Activated CD4-positive, alpha-beta T cell treated with anti-CD3 and anti-CD28 coated beads, Interleukin-2, amount 50 U/mL, for 48 hours (primary cell): ENCODE measurements around the gene CREB3L4.

ENCODE experiments used
- DNase-seq, 2 experiments: peaks; one replicate each; pipeline ENCODE4 v3.0.0-alpha.2; 2020

Gene CREB3L4, protein sequence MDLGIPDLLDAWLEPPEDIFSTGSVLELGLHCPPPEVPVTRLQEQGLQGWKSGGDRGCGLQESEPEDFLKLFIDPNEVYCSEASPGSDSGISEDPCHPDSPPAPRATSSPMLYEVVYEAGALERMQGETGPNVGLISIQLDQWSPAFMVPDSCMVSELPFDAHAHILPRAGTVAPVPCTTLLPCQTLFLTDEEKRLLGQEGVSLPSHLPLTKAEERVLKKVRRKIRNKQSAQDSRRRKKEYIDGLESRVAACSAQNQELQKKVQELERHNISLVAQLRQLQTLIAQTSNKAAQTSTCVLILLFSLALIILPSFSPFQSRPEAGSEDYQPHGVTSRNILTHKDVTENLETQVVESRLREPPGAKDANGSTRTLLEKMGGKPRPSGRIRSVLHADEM

DNA sequence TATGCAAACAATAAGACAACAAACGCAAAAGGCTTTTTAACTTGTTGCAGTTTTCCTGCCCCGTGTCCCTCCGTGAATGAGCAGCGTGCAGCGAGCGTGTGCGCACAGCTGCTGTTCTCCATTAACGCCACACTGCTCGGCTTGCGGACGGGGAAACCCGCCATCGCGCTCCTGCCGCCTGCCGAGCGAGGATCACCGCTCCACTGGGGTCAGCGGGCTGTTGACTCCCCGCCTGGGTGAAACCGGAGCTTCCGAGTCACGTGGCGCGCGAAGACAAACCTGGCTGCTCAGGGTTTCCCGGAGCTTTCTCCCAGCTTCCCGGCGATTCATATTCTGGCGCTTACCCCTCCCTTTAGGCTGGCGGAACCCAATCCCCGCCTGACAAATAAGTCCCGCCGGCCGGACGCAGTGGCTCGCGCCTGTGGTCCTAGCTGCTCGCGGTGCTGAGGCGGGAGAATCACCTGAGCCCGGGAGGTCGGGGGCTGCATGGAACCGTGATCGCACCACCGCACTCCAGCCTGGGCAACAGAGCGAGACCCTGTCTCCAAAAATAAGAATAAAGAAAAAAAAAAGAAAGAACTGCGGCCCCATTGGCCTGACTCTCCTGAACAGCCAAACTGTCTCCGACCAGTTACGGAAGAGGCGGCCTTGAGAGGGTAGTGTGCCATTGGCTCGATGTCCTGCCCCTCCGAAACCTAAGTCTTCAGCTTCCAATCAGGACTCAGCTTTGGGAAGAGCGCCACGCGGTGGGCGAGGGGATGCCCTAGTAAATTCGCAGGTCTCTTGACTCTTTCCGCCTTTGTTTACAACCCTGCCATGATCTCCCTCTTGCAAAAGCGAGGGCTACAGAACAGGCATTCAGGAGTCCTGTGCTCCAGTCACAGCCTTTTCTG, at the start of gene CREB3L4:
TSS of gene CREB3L4 (plus strand) at position 796 of the 893 bp plus-strand sequence. CDS start 624 bp downstream, outside the sequence.
- peak; percentile 79 to 86 for DNase-seq

DNA sequence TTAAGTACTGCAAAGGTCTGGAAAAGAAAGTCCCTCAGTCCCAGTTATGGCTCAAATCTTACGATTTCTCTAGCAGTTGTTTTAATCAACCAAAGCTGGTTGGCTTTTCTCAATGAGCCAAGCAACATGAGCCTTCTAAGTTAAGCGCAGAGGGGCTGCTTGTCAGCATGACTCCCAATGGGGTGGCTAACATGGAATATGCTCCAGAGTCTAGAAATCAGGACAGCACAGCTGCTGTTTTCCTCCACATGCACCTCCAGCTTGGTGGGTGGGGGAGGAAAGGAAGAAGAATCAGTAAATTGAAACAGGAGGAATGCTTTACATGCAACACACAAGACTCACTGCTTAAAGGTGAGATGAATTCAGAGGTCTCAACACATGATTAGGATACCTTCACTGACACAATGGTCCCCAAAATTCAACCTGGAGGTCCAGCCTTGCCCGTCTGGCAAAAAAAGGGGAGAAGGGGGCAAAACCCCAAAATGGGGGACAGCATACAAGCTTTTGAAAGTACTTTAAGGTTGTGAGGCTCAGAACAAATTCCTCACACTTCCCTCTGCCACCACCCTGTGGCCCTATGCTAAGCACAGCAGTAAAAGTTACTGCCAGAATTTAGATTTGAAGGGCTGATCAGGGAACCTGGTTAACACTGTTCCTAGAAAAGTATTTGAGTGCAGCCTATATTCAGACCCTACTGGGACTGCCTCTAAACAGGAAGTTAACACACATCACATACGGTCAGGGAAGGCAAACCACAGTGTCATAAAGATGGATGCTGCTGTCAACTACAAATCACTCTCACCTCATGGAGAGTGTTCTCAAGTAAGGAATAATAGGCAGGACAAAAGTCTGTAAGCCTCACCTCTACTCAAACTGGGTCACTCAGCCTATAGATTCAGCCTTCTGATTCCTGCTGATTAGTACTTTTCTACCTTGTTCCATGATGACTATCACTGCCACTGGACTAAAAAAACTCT, 47.5 kb upstream of the CREB3L4 start:
- DNase-seq = no peak

DNA sequence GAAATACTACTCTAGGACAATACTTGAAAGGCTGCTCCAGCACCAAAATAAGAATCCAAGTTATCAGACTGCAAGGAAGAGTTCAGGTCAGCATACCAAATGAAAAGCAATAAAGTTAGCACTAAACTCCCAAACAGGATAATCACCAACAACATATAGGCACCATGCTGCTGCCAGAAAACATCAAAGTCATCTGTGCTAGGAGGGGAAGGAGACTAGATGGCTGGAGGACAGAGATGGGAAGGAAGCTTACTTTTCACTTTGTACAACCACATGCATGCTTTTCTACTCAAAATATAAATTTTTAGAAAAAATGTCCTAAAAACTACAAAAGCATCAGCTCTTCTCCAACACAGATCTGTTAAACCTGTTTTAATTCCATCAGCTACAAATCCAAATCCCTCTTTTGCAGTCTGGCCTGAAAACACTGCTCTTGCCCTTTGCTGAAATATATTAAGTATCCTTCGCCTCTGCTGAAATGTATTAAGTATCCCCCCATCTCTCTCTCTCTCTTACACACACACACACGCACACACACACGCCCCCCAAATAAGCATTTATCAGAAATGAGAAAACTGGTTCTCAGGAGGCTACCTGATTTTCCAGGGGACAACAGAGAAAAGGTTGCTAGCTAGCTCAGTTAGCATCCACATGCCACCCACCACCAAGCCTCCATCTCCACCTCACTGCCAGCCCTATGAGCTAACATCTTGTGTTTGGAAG, 46.5 kb upstream of the CREB3L4 start:
- DNase-seq = no peak

DNA sequence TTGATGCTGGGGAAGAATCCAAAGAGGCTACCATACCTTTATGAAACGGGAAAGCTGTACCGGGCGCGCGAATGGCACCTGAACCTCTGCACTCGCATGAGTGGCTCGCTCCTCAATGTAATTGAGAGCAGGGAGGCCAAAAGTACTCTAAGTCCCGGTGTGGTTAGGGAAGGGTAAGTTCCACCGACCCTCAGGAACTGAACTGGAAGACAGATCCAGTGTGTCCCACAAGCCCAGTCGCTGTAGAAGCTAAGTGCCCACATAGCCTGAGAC, 46.0 kb upstream of the CREB3L4 start:
- peak in 1 of 2 experiments; percentile 35 for DNase-seq

DNA sequence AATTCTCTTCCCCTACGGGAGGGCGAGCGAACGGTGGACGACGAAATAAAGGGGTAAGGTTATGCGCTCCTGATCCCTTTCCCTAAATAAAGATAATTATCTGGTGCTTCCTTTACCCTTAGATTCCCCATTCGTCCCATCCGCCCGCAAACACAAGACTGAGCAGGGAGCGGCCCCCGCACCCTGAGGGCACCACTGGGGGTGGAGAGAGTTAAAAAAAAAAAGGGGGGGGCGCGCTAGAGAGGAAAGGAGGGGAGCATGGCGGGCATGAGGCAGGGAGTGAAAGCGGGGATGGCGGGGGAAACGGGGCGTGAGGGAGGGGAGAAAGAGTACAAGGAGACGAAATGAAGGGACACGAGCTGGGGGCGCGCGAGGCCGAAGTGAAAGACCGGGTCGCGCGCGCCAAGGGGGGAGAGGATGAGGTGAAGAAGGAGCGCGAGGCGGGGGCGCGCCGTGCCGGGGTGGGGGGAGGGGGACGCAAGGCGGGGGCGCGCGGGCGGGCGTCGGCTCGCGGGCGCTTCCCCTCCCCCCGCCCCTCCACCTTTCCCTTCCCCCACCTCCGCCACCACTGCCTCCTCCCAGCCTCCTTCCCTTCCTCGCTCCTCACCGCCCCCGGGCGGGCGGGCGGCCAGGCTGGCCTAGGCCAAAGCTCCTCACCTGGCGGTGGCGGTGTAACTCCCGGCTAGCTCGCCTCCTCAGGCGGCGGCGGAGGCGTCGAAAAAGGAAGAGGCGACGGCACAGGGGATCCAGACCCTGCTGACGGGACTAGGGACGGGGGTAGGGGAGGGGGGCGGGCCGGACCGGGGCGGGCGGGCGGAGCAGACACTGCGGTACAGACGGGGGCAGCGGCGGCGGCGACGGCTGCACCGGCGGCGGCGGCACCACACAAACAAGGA, 45.4 kb upstream of the CREB3L4 start:
- peak; percentile 69 to 75 for DNase-seq

DNA sequence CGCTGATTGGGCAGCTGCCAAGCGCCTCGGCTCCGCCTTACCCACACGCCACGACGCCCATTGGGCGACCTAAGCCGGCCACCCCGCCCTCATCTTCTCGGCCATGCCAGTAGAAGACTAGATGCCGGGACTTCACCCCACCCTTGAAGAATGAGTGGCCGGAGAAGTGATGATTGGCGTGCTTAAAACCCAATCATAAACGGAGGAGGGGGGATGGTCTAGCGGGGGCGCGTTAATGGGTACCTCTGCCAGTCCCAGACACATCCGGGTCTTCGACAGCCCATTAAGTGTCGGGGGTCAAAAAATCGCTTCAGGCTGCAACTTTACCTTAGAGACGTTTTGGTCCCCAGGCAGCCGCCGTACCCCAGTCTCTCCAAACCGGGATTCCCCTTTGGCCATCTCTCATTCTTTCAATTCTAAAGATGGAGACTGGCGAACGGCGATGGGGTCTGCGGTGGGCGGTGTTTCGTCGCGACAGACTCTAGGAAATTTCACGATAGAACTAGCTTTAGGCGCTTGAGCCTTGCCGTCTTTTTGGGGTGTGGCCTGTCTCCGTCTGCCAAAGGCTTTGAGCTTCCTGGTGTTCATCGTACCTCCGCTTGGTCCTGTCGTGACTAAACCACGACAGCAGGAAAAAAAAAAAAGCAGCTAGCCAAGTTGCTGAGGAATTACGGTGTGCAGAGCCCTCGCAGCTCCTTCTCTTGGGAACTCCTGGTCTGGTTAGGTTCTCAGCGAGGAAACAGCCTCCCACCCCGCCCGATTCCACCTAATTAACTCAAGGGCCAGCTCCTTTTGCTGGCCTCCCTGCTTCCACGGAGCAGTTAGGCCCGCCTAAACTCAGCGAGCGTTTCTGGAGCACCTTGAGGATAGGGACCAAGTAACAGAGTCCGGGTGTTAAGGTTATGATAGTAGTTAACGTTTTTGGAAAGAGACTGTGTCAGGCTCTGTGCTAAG, 44.5 kb upstream of the CREB3L4 start, which contains the start of gene GATAD2B:
TSS of gene GATAD2B (minus strand) at position 1 of the 954 bp plus-strand sequence. CDS start 94,625 bp downstream, outside the sequence.
- peak; percentile 98 to 99 for DNase-seq

DNA sequence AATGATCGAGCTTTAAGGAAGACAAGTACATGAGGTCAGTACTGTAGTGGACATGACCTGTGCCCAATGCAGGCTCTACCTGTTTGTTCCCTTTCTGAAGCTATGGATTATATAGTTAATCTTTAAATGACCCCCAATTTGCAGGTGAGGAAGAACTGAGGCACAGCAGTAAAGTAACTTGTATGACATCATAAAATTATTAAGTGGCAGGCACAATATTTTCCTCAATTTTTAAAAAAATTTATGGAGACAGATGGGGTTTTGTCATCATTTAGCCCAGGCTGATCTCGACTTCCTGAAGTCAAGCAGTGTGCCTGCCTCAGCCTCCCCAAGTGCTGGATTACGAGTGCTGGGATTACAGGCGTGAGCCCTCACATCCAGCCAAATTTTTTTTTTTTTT, 41.3 kb upstream of the CREB3L4 start:
- no peak for DNase-seq

DNA sequence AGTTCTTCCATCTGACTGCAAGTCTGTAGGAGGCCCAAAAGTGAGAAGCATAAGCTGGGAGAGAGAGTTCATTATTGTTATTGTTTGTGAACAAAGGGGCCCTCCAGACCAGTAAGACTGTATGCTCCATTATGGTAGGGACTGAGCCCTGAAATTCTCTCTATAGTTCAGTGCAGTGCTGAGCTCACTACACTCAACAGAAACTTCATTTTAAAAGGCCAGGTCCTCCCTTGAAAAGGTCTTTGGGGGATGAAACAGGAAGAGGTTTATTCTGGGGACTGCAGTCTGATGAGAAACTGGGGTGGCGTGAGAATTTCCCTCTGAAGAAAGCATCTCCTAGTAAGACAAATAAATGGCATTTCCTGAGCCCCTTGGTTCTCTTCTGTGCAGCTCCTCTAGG, 39.5 kb upstream of the CREB3L4 start:
- DNase-seq = no peak

DNA sequence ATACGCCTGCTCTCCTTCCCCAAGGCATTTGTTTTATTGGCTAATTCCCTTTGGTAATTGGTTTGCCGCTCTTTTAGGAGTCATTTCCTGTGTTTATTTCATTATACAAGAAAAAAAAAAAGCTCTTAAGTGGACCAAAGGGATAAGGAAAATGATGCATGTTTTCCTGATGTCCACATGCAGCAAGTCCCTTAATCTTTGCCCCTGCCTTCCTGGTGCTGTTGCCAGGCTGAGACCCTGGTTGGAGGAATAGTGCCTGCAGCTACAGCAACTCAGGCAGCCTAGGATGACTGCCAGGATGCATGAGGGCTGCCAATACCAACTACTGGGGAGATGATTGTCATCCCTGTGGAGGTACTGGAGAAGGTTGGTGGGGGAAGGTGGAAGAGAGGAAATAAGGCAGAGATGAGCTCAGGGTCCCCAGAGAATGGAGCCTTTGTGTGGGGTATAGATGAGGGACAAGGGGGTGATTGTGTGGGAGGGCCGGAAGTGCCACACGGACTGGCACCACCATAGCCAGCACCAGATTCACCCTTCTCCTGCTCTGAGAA, 38.8 kb upstream of the CREB3L4 start:
- DNase-seq = no peak

DNA sequence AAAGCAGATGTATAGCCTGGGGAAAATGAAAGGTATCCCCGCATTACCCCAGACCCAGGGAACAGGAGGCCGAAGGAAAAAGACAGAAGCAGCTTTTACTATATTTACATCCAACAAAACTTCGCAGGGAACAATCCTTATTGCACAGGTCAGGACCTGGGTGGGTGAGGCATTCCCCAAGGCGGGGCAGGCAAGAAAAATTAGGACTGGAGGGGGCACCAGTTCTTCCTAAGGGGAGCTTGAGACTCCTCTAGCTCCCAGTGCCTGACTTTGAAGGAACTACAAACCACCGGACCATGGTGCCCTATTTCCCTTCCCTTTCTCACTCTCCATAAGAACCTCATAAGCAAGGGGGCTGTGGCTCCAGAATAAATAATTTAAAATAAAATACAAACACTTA, 38.3 kb upstream of the CREB3L4 start:
- no peak for DNase-seq

DNA sequence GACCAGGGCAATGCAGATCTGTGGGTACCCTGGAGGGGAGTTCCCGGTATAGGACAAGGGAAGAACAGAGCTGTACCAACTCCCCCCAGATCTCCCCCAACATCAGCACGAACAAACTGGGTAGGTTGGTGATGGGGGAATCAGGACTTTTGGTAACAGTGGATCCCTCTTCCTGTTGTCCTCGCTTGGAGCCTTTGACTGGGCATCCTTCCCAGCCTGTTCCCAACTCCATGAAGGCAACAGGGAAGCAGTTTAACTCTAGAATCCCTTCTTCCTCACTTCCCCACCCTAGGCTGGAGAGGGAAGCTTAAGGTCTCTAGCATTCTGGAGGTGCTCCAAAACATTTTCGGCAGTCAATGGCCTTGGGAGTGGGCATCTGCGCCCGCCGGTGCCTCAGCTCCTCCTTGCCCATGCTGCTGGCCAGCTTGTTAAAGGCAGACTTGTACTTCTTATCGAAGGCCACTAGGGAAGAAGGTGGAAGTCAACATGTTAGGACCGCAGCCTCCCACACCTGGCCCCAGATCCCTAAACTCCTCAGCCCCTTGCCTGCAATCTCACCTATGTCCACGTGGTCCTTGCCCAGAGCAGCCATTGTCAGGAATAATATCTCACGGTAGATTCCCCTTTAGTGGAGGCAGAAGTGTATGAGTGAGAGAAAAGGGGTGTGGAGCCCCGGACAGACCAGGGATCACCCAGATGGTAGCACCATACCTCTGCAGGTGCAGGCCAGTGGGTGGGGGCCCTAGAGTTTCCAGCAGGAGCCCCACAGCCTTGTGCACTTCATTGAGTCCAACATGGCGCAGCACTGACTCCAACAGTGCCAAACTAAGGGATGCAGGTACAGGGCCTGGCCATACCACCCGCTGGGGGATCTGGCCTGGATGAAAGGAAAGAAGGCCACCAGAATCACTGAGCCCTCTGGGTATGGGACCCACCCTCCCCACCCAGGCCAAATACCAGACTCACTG, 37.4 kb upstream of the CREB3L4 start:
- no peak for DNase-seq

DNA sequence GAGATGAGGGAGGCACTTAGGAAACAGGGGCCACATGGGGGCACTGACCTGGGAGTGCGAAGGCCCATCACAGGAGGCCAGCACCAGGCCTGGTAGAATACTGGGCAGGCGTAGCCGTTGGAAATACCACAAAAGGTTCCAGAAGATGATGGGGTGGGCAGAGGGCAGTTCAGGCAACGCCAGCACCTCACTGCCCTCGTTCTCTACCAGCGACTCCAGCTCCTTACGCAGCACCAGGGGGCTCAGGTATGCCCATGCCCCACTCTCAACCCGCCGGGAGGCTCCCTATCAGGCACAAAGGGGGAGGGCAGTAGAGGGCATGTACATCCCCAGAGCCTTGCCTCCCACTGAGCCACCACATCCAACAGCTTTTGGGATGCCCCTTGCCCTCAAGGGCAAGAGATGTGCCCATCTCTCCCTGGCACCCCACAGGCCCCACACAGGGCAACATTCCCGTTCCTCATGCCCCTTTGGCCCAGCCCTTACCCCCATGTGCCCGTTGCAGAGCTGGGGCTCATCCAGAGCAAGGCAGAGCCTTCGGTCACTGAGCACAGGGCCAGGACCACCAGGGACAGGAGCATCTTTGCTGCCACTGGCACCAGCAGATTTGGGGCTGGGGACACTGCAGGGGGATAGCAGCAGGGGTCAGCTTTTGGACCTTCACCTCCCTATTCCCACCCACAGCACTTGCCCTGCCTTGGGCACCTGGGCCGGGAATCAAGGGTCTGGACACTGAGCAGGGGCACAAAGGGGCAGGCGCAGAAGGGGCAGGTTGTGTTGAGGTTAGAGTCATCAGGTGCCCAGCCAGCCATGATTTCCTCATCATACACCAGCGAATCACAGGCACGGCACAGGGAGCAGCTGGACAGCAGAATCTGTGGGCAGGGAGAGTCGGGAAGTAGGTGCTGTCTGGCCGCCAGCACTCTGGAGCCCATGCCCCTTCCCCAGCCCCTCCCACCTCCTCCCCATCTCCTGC, 35.3 kb upstream of the CREB3L4 start:
- DNase-seq = no peak

DNA sequence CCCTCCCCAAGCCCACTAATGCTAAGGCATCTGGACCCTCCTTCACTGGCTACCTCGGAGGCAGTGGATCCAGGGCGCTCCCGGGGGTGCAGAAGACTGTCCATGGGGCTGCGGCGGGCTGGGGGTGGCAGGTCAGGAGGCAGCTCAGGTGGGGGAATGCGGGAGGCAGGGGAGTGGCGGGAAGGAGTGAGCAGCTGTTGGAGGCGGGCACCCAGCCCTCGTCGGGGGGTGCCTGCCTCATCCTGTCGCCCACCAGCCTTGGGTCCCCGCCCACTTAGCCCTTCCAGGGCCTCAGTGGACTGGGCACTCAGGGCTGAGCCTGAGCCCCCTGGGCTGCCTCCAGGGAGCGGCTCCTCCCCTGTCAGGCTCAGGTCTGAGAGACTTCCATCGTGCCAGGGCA, 34.3 kb upstream of the CREB3L4 start:
- no peak for DNase-seq

DNA sequence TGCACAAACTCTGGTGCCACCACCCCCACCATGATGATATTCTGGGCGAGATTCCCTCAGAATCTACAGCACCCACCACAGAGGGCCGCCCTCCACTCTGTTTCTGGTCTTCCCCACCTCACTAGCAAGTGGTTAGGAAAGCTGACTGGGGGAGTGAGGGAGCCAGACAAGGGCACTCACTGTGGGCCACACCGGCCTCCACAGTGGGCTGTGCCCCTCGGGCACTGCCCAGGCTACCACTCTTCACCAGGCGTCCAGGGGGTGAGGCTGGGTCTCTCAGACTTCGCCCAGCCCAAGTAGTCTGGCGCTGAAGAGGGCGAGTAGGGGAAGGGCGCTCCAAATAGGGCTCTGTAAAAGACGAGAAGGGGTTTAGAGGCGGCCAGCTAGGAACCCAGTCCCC, 33.7 kb upstream of the CREB3L4 start:
- DNase-seq = no peak

DNA sequence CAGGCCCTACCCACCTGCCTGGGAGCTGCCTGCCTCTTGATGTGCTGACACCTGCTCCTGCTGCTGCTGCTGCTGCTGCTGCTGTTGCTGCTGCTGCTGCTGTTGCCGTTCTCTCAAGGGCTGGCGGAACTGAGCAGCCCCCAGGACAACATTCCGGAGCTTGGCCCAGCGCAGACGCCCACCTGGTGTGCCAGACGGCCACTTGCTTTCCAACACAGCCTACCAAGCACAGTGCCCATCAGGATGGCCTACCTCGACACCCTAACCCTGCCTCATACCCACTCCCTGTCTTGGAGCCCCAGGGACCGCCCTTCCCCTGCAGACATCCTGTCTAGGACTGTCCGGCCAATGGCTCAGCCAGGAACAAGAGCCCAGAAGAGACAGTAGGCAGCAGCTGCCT, 33.0 kb upstream of the CREB3L4 start:
- DNase-seq = no peak

DNA sequence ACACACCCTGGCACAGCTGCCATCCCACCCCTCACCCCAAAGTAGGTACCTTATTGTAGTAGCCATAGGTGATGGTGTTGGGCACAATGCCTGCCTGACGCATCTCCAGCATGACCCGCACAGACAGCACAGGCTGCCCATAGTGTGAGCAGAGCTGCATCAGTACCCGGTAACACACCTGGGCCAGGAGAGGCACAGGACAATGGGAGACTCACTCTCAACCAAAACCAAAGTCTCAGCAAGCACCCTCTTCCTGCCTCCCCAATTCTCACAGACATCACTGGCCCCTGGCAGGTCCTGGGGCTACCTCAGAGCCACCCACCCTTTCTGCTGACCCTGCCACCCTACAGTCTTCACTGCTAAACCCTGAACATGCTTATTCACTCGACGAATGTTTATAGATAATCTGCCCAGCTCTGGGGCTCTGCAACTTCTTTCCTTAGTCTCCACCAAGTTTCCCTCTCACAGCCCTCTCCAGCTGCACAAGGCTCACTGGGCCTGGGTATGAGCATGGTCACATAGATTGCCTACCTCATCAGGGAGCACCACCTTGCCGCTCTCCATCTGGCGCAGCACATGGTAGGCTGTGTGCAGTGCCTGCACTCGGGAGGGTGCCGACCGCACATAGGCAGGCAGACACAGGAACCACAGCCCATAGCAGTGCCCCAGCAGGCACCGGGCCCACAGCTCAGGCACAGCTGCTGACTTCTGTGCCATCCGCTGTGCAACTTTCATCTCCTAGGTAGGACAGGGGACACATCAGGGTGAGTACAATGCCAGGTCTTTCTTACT, 31.5 kb upstream of the CREB3L4 start:
- DNase-seq = no peak
